Measurements from ENCODE around the gene CPT1A.

Gene CPT1A

DNA sequence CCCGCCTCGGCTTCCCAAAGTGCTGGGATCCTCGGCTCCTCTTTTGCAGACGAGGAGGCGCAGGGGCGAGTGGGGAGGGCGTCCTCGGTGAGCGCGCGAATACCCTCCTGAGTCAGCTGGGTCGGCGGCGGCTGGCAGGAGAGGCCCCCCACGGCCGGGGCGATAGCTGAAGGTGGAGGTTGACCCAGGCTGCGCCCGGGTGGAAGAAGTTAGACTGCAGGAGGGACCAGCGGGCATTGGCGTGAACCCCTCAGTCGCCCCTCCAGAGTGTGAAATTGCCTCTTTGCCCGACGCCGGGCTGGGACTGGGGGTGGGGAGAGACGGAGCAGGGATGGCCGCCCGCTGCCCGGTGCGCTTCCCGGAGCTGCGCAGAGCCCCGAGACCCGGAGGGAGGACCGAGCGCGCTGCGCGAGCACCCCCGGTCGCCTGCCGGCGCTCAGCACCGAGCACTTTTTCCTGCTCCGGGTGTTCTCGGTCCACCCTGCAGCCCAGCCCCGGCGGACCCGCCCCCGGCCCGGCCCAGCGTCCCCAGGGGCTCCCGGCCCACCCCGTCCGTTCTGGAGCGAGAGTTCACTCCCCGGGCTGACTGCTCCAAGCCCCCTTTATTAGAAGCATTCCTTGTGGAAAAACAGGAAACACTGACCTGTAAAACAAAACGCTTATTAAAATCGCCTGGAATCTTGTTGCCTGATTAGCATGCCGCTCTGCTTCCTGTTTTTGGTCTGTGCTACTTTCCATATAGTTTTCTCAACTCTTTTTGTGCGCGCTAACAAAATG is 13.7 kb upstream of the CPT1A start:
- intact Hi-C loops (cut with DNase I): no loop called here
- DNase-seq: peak in 14 of 42 donors; percentile 16 to 56 (median 32)

DNA sequence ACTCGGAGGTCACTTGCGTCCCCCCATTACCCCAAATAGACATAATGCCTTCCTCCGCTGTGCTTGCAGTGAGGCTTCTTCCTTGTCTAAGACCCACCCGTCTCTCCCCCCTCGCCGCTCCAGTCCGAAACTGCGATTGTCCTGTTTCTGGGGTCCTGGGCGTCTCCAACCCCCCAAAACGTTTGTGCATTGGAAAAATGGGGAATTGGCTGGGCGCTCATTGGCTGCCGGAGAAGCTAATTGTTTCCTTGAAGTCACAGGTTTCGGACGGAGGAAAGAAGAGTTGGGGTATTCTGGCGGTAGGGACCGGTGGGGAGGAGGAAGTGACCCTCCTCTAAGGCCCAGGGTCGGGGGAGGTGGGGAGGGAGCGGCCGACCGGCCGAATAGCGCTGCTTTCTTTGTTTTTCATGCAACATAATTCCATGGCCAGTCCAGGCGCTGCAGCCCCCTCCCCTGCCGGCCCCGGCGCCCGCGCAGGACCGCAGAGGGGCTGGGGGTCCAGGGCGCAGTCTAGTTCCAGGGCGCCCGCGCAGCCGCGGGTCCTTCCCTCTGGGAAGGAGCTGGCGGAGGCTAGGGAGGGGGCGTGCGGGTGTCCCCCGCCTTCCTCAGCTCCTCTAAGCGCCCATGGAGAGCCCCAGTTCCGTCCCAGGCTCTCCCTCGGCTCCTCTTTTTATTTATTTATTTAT is 12.7 kb upstream of the CPT1A start:
- intact Hi-C loops (cut with DNase I): no loop called here
- no peak for DNase-seq

DNA sequence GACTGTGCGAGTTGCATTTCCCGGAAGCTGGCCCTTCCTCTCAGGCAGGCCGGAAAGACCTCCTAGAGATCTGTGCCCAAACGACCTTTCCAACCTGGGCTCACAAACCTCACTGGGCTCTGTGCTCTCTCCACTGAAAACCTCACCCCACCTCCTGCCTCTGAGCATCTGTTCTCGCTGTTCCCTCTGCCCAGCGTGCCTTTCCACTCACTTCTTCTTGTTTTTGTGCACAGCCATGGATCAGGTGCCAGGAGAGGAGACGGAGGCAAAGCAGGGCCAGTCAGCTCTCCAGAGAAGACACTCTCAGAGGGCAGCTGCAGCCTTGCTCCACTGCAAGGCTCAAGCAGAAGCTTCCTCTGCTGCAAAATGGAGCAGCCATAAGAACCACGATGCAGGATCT is 10.9 kb upstream of the CPT1A start:
- intact Hi-C loops (cut with DNase I): no loop called here
- no peak for DNase-seq

DNA sequence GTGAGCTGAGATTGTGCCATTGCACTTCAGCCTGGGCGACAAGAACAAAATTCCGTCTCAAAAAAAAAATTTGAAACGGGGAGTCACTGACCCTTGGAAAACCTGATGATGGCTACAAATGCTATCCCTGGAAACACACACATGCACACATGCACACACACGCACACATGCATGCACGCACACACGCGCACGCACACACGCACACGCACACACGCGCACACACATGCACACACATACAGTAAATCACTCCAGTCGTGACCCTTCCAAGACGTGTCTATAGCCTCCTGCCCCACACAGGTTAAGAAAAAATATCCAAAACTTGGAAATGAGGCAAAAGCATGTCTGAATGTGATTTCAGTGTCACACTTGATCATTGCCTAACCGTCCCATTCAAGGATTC is 6.7 kb upstream of the CPT1A start:
- intact Hi-C loops (cut with DNase I): no loop called here

DNA sequence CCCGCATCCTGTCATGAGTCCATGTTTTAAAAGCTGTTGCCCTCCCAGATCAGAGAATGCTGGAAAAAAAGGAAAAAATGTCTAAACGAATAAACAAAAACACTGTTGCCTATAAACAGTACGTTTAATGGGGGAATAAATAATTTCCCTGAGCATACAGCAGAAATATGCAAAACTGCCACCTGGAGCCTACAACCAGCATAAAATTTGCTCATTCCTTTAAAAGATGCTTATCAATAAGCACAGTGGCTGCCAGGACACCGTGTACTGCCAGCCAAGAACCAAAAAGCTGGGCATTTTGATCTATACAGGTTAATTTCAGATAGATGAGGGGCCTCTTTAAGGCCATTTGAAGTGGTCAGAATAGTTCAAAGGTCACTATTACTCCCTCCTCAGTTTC is 5.7 kb upstream of the CPT1A start:
- no peak for DNase-seq
- intact Hi-C loops (cut with DNase I): no loop called here

More for the DNA sequence above, 6.7 kb upstream of the CPT1A start:
- no peak for DNase-seq

DNA sequence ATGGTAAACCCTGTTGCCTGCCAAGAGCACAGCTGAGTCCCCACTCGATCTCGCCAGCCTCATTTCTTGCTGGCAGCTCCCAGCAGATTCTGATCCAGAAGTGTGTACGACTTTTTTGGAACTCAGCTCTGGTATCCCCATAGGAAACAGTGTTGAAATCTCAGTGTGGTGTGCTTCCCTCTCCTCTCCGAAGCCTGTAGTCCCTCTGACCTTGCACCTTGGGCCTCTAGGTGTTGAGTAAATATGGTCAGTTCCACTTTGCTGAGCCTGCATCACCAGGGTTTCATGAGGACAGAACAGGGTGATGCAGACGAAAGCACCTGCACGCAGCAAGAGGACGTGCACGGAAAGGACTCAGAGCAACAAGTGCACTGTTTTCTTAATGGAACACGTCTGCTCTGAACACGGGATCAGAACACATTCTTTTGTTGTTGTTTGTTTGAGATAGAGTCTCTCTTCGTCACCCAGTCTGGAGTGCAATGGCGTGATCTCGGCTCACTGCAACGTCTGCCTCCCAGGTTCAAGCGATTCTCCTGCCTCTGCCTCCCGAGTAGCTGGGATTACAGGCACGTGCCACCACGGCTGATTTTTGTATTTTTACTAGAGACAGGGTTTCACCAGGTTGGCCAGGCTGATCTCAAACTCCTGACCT is 3.8 kb upstream of the CPT1A start:
- intact Hi-C loops (cut with DNase I): no loop called here
- DNase-seq: no peak

DNA sequence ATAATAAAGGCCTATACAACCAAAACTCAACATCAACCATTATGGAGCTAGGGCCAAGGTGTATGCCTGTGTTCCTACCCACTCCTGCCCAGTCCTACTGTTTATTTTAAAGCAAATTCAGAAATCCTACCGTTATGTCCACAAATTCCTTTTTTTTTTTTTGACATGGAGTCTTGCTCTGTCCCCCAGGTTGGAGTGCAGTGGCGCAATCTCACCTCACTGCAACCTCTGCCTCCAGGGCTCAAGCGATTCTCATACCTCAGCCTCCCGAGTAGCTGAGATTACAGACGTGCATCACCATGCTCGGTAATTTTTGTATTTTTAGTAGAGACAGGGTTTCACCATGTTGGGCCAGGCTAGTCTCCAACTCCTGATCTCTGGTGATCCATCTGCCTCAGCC is 3.1 kb upstream of the CPT1A start:
- no peak for DNase-seq
- intact Hi-C loops (cut with DNase I): no loop called here

DNA sequence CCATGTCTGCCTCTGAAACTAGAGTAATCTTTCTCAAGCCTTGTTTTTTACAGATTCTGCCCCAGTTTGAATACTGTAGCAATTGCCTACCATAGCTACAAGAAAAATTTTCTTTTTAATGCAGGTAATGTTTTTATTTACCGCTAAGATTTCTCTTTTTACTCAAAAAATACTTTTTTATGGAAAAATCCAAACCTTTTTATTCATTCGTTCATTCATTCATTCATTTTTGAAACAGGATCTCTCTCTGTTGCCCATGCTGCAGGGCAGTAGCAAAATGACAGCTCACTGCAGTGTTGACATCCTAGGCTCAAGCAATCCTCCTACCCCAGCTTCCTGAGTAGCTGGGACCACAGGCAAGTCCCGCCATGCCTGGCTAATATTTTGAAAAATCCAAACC is 2.7 kb upstream of the CPT1A start:
- intact Hi-C loops (cut with DNase I): no loop called here
- no peak for DNase-seq

DNA sequence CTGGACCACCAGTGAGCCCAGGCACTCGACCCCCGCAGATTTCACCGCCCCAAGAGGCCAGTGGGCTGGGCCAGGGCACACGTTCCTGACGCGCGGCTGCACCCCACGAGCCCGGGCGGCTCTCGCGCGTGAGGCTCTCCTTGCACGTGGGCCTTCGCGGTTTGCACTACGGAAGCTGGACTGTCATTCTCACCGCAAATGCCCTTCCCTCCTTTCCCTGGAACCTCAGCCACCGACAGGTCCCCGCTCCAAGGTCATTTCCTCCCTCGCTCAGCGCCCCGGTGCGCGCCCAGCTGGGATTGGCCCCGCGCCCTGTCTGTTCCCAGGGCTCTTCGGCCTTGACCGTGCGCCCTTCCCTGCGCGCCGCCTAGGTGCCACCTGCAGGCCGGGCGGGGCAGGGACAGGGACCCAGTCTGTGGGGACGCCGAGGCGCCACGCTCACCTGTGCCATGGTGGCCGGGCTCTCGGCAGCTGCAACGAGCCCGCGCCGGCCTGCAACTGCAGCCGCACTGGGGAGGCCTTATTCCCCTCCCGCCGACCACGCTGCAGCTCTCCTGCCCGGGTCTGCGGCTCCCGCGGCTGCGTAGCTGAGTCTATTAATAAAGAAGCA is 2.1 kb upstream of the CPT1A start:
- intact Hi-C loops (cut with DNase I): no loop called here

DNA sequence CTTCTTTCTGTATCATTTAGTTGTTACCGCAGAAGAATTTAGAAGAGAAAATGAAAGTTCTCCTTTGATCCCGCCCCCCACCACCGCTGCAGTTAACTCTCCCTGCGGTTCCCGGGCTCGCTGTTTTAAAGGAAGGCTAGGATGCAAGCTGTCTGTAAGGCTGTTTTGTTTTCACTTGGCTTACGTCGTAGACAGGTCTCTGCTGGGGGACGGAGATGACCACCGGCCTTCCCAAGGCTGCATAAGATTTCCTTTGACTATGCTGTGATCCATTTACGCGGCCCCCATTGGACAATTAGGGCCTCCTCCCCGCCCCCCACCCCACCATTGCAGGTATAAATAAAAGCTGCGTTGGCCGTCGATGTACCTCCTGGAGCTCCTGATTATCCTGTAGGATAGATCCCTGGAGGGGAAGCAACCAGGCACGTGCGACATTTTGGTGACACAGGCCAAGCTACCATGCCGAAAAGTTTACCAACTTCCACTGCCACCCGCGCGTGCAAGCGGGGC is 1.4 kb upstream of the CPT1A start:
- DNase-seq: no peak
- intact Hi-C loops (cut with DNase I): no loop called here

More for the DNA sequence above, 2.1 kb upstream of the CPT1A start:
- DNase-seq: peak in 33 of 42 donors; percentile 10 to 68 (median 45)

DNA sequence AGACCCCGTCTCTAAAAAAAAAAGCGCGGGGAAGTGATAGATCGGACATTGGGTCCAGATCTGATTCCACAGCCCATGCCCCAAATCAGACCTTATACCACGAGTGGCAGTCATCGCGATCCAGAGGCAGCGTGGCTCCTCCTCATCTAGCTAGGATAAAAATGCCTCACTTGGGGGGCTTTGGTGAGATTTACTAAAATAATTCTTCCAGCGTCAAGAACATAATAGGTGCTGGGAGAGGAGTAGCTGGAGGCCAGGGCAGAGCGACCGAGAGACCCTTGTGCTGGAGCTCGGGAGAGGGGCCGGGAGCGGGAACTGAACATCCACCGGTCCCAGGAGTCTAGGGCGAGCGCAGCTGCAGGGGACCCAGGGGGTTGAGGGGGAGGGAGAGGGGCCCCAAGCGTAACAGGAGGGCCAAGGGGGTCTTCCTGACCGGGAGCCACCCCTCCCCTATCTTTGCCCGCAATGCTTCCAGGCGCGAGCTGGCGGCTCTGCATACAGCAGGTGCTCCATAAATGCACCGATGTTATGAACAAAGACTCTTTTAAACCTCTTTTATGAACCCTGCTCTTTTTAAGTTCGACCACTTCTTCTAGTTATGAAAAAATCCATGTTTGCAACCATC is 823 bp upstream of the CPT1A start:
- DNase-seq: no peak
- intact Hi-C loops (cut with DNase I): no loop called here

DNA sequence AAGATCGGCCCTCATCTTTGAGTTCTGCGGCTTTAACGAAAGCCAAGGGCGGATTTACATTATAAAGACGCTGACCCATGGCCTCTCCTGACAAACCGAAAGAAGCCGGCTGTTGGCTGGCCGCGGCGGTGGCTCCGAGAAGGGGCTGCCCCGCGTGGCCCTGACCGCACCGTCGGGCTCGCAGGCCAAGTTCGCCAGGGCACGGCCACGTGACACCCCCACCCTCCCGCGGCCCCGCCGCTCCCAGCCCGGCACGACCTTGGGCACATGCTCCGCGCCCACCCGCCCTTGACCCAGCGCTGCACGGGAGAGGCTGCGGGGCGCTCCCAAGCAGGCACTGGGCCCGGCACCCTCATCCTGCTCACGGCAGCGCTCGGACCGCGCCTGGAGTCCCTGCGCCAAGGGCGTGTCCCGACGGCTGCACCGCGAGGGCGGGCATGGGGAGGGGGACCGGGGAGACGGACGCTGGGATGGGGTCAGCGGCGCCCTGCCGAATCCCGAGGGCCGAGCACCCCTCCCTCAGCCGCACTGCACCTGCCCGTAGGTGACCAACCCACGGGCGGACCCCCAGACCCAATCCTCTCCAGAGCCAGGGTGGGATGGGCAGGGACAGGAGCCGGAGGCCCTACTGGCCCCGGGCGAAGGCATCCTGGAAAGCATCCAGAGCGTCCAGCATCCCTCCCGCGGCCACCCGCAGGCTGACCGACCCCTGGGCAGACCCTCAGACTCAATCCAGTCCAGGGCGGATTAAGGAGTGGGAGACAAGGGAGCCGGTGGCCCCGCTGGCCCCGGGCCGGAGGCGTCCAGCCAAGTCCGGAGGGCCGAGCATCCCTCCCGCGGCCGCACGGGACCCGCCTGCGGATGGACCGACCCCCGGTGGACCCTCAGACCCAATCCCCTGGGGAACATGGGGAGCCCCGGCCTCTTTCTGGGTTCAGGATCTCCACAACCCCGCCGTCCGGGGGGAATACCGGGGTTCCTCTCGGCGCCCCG is 759 bp downstream of the CPT1A start:
- peak in 36 of 42 donors; percentile 14 to 74 (median 46) for DNase-seq
- intact Hi-C loops (cut with DNase I): no loop called here

DNA sequence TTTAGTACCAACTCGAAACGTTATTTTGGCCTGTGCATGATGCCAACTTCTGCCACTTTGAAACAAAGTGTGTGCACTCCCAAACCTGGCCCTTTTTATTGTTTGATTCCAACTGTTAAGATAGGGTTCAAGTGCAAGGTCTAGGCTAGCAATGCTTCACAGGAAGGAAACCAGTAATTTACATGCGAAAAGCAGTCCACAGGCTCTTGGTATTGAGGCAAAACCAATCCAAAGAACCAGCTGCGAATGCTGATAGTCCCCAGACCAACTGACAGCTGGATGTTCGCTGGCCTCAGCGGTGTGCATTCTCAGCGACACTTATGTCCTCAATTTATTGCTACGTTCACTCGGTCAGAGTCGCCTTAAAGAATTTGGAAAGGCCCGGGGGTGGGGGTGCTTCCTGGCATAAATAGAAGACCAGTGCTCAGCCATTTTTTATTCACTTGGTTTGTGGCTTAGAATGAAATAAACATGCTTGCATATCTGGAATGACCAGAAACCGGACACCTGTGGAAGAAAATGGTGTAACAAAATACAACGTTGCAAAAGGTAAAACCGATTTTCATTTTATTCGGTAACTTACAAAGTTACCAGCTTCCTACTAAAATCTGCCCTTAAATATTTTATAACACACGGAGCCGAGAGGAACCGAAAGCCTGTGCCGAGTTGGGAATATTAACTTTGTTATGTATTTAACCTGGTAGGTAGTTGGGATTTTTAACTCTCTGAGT is 1.6 kb downstream of the CPT1A start:
- peak in 2 of 42 donors; percentile 19 to 47 for DNase-seq
- intact Hi-C loops (cut with DNase I): no loop called here

DNA sequence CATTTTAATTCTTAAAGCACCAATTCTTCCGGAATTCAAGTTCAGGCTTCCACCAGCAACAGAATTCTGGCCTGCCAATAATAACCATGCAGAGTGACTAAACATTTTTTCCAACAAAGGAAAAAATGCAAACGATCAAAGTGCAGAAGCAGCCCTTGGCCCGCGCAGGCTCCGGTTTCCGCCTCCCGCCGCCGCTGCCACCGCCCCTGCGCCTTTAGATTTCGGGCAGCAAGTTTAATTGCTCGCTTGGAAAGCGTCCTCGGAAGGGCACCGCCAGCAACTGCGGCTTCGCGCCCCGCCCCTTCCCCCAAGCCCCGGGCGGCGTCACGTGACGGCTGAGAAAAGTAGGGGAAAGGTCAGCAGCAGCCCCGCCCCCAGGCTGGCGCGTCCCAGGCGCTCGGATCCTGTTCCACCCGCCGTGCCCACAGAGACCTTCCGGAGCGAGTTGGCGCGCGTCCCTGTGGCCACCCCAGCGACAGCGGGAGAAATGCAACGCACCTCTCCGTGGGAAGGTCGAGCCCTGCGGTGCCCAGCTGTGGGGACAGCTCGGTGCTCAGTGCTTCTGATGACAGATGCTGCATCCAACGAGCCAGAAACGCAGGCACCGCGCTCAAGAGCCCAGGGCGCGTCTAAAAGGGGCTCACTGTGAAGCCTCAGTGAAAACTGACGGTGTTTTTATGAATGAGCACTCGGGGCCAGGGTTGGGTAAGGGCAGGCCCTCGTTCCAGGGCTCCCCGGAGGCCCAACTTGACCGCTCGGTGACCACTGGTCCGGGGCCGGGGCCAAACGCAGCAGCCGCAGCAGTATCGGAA is 2.5 kb downstream of the CPT1A start:
- peak; percentile 63 to 95 (median 86) for DNase-seq
- intact Hi-C loops (cut with DNase I): no loop called here

DNA sequence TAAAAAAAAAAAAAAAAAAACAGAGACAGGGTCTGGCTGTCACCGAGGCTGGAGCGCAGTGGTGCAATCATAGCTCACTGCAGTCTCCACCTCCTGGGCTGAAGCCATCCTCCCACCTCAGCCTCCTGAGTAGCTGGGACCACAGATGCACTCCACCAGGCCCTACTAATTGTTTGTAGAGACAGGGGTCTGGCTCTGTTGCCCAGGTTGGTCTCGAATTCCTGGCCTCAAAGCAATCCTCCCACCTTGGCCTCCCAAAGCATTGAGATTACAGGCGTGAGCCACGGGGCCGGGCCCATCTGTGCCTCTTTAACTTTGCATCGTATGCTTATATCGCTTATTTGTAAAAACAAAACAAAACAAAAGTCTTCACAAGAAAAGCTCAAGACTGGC is 3.1 kb downstream of the CPT1A start:
- DNase-seq: no peak
- intact Hi-C loops (cut with DNase I): no loop called here

Measured in head of caudate nucleus (tissue), 42 donors.